ENCODE results near the gene GOLM1.
A peak's percentile ranks its signal among the peaks of the same experiment; 100 is the strongest.

Gene GOLM1

DNA sequence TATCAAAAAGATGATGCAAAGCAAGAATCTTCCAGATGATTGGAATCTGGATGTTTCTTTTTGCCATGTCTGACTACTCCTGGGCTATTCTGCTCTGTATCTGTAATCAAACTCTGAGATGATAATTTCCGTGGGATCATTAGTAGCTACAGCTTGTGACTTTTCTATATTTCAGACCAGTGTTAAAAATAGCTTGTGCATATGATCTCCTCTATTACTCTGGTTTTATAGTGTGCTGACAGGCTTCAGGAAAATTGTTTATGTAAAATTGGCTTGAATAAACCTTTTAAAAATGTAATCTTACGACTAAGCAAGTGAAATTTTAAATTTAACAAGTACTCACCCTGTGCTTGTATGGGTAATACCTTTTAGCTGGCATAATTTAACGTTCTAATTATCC lies 118.0 kb downstream of the GOLM1 start:
- DNase-seq (ENCODE audit: low spot score), result no peak

DNA sequence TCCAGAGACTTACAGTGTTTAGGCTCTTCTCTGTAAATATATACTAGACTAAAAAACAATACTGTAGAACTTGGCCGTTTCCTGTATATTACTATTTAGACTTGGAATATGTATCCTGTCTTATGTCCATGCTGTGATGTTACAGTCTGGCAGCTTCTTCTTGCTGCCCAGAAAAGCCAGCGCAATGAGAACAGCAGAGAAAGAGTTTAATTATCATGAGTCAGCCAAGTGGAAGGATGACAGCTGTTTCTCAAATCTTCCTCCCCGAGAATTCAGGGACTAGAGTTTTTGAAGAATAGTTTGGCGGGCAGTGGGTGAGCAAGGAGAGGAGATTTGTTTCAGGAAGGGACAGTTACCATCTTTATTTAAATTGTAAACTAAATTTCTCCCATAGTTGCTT lies 120.9 kb downstream of the GOLM1 start:
- peak; percentile 31 for DNase-seq (ENCODE audit: low spot score)
